ENCODE measurements around the gene FAM90A1.
"Not testable (repeated sequence)": the region's sequence is repeated elsewhere in the genome, so short reads cannot be mapped to it uniquely, and the experiment has no call there.

The FAM90A1 gene, protein sequence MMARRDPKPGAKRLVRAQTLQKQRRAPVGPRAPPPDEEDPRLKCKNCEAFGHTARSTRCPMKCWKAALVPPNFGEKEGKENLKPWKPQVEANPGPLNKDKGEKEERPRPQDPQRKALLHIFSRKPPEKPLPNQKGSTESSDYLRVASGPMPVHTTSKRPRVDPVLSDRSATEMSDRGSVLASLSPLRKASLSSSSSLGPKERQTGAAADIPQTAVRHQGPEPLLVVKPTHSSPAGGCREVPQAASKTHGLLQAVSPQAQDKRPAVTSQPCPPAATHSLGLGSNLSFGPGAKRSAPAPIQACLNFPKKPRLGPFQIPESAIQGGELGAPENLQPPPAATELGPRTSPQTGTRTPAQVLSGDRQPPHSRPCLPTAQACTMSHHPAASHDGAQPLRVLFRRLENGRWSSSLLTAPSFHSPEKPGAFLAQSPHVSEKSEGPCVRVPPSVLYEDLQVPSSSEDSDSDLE

GRCh38 chr12:8226992-8227731 is at the start of gene FAM90A1:
Gene FAM90A1, minus strand, starts transcription at chr12:8227618. Its CDS starts 2,786 bp downstream, at chr12:8224832.
- not testable (repeated sequence) for TF ChIP-seq GATA2, GATA3 (IDR thresholded peaks at IDR 0.05; ENCODE audit: low read depth, low read length)

DNA sequence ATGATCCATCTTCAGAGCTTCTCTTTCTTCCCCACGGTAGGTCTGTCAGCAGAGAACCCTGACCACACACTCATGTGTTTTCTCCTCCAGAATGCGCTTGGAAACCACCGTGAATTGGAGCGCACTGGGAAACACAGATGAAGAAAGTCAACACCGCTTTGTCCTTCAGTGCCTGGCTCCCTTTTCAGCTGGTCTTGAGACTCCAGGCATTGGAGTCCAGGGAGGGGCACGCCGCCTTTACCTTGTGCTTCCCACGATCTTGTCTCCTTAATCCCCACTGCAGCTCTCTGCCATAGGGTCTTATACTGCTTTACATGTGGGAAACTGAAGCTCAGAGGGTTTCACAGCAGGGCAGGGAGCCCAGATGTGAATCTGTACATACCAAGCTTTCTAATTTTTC is 1.1 kb downstream of the FAM90A1 start:
- TF ChIP-seq GATA3 (IDR thresholded peaks at IDR 0.05; ENCODE audit: low read depth, low read length), result no peak
- no peak for TF ChIP-seq GATA2 (IDR thresholded peaks at IDR 0.05; ENCODE audit: low read depth, low read length)

All from SH-SY5Y (cell line).